Keratinocyte (primary cell): ENCODE data around the gene MVB12A. TPM values are rescaled to one million over a fixed set of nuclear protein-coding genes. Genes with fewer than 3 reads are reported as not detected.

Experiments
- DNase-seq: peaks from one replicate; pipeline ENCODE4 v3.0.0-alpha.2; 2011; ENCODE audit warnings: low read depth, missing footprints, low spot score
- FAIRE-seq: peaks from 2 replicates; lab custom pipeline; 2011; peaks lifted over from hg19 to GRCh38; lab: Jason Lieb, UNC
- H2AFZ ChIP-seq: 2 replicates; pipeline ENCODE4 v1.6.0; 2012; ENCODE audit warnings: low read length, control low read depth, inconsistent platforms; ENCODE audit not compliant: control insufficient read depth
- H3K27ac ChIP-seq: 2 replicates; pipeline ENCODE4 v1.5.1; 2011; ENCODE audit warnings: low read length; ENCODE audit not compliant: control insufficient read depth, insufficient read depth
- H3K27me3 ChIP-seq: 3 replicates; pipeline ENCODE4 v1.6.0; 2011; ENCODE audit warnings: low read length; ENCODE audit not compliant: control insufficient read depth, insufficient read depth; ENCODE audit errors: extremely low read depth
- H3K36me3 ChIP-seq, 2 experiments: 2 replicates in 1 of 2; 3 replicates in 1 of 2; pipeline ENCODE4 v1.5.1; 2011; ENCODE audit warnings: low read length in 2 of 2, mild to moderate bottlenecking in 1 of 2; ENCODE audit not compliant: control insufficient read depth in 2 of 2, insufficient read depth in 2 of 2; ENCODE audit errors: extremely low read depth in 1 of 2
- H3K4me1 ChIP-seq: 3 replicates; pipeline ENCODE4 v1.5.1; 2011; ENCODE audit warnings: low read length; ENCODE audit not compliant: control insufficient read depth, insufficient read depth; ENCODE audit errors: extremely low read depth
- H3K4me2 ChIP-seq: 3 replicates; pipeline ENCODE4 v1.6.0; 2011; ENCODE audit warnings: low read depth, low read length; ENCODE audit not compliant: control insufficient read depth, insufficient read depth; ENCODE audit errors: extremely low read depth
- H3K4me3 ChIP-seq, 3 experiments: fragments of 200-600 bp in 1 of 3; sonication (generic) in 1 of 3; 2 replicates in 2 of 3; 3 replicates in 1 of 3; pipeline ENCODE4 v1.5.1; 2011 to 2016; ENCODE audit warnings: low read length in 3 of 3, mild to moderate bottlenecking in 3 of 3, control low read depth in 2 of 3, inconsistent platforms in 1 of 3, low read depth in 1 of 3, mixed read lengths in 1 of 3, mixed run types in 1 of 3, moderate library complexity in 1 of 3; ENCODE audit not compliant: control insufficient read depth in 2 of 3, insufficient read depth in 2 of 3; ENCODE audit errors: extremely low read depth in 1 of 3
- H3K79me2 ChIP-seq: 2 replicates; pipeline ENCODE4 v1.6.0; 2012; ENCODE audit warnings: low read length; ENCODE audit not compliant: control insufficient read depth, insufficient read depth
- H3K9ac ChIP-seq: 3 replicates; pipeline ENCODE4 v1.6.0; 2011; ENCODE audit warnings: low read length; ENCODE audit not compliant: control insufficient read depth, insufficient read depth; ENCODE audit errors: extremely low read depth
- H3K9me1 ChIP-seq: 3 replicates; pipeline ENCODE4 v1.6.0; 2011; ENCODE audit warnings: low read length; ENCODE audit not compliant: control insufficient read depth, insufficient read depth; ENCODE audit errors: extremely low read depth
- H3K9me3 ChIP-seq: 2 replicates; pipeline ENCODE4 v1.5.1; 2012; ENCODE audit warnings: low read depth, low read length; ENCODE audit not compliant: control insufficient read depth
- H4K20me1 ChIP-seq: 3 replicates; pipeline ENCODE4 v1.6.0; 2011; ENCODE audit warnings: low read length; ENCODE audit not compliant: control insufficient read depth, insufficient read depth; ENCODE audit errors: extremely low read depth
- CTCF ChIP-seq, 3 experiments: IDR thresholded peaks in 1 of 3; conservative IDR thresholded peaks in 1 of 3; optimal IDR thresholded peaks in 1 of 3; 2 replicates in 2 of 3; 3 replicates in 1 of 3; pipeline versions ENCODE3 to v1.5.1; 2011; ENCODE audit warnings: low read length in 3 of 3, mild to moderate bottlenecking in 3 of 3, moderate library complexity in 2 of 3, control low read depth in 1 of 3, inconsistent platforms in 1 of 3; ENCODE audit not compliant: insufficient read depth in 2 of 3; ENCODE audit errors: extremely low read depth in 1 of 3
- EZH2 ChIP-seq: IDR thresholded peaks from one replicate; pipeline ENCODE4 v1.6.1; 2012; ENCODE audit warnings: inconsistent platforms, mild to moderate bottlenecking, low read length, moderate library complexity
- dilution Hi-C: fragments of 300-500 bp; cut with MboI; formaldehyde crosslinking; loops from one replicate; pipeline ENCODE4 v1.7.0; 2020; ENCODE audit warnings: low sequenced_read_pairs; ENCODE audit not compliant: extremely low pct_ligation_motif_present
- polyA plus RNA-seq, 5 experiments: library from polyadenylated mRNA; depleted of rRNA in 3 of 5; stranded (reverse) in 3 of 5; stranded (forward) in 1 of 5; unstranded in 1 of 5; fragments of >200 nt; gene quantifications; 1 replicate in 1 of 5; 2 replicates in 3 of 5; 3 replicates in 1 of 5; pipeline versions ENCODE4 v1.2.1 to v1.2.3, GENCODE V29; 2011 to 2012; ENCODE audit warnings: missing spikeins in 2 of 5, low read depth in 1 of 5, low replicate concordance in 1 of 5

The MVB12A gene
- polyA plus RNA-seq, 1 donor (not counting 4 experiments of a cell fraction or from before 2014, with no cell fraction given), result 23.3 TPM

GRCh38 chr19:17415121-17415520 lies 4.7 kb upstream of the MVB12A start:
- dilution Hi-C loops, result no loop called here
- Histone ChIP-seq H3K27me3 (no peaks in the 10 kb centered on the region), H4K20me1 (no peaks in the 10 kb centered on the region), H3K9me1 (no peaks in the 10 kb centered on the region), H3K79me2 (no peaks in the 10 kb centered on the region), H3K4me1 (peaks cover 7% of the 10 kb centered on the region), H3K27ac (no peak overlapping the region), H3K9me3 (no peaks in the 10 kb centered on the region), H3K36me3 (no peaks in the 10 kb centered on the region), H3K4me2 (no peak overlapping the region), H2AFZ (no peak overlapping the region), H3K4me3 (no peak overlapping the region), H3K9ac (no peak overlapping the region)
- DNase-seq (no peak), FAIRE-seq (no peak)
- no peak for TF ChIP-seq EZH2
- TF ChIP-seq CTCF (optimal IDR thresholded peaks at IDR 0.05 in 1 of 3, IDR thresholded peaks at IDR 0.05 in 1 of 3, conservative IDR thresholded peaks at IDR 0.05 in 1 of 3; ENCODE audit: extremely low read depth in 1 of 3, insufficient read depth in 2 of 3, low read length in 3 of 3), result no peak

GRCh38 chr19:17418710-17419109 lies 1.1 kb upstream of the MVB12A start:
- Histone ChIP-seq H2AFZ (peak overlapping the region; percentile 78), H3K9ac (no peak overlapping the region)

More at GRCh38 chr19:17418710-17419109, 1.1 kb upstream of the MVB12A start:
- H4K20me1 ChIP-seq, result no peaks in the 10 kb centered on the region
- H3K36me3 ChIP-seq, result peaks cover 0 to 1% of the 10 kb centered on the region in 2 experiments
- no peak overlapping the region for H3K27ac ChIP-seq
- H3K9me1 ChIP-seq, result no peaks in the 10 kb centered on the region
- H3K9me3 ChIP-seq, result no peaks in the 10 kb centered on the region
- dilution Hi-C loops, result no loop called here
- TF ChIP-seq EZH2 (no peak), CTCF (optimal IDR thresholded peaks at IDR 0.05 in 1 of 3, IDR thresholded peaks at IDR 0.05 in 1 of 3, conservative IDR thresholded peaks at IDR 0.05 in 1 of 3; ENCODE audit: extremely low read depth in 1 of 3, insufficient read depth in 2 of 3, low read length in 3 of 3) (no peak)
- H3K4me1 ChIP-seq, result peaks cover 9% of the 10 kb centered on the region
- DNase-seq (no peak), FAIRE-seq (no peak)
- H3K79me2 ChIP-seq, result no peaks in the 10 kb centered on the region
- H3K4me2 ChIP-seq, result peak overlapping the region; percentile 89
- H3K27me3 ChIP-seq, result no peaks in the 10 kb centered on the region
- peak overlapping the region; percentile 69 to 87 (median 85) for H3K4me3 ChIP-seq
